GM12875 (cell line): ENCODE data around the gene OXSM.
A peak's percentile ranks its signal among the peaks of the same experiment; 100 is the strongest.

ENCODE experiments used
- H3K4me3 ChIP-seq: one replicate; pipeline ENCODE4 v1.5.1; 2011; ENCODE audit warnings: low read depth, low read length, control low read depth
- TF ChIP-seq, protein P1 (sequence below): IDR thresholded peaks from 2 replicates; pipeline ENCODE4 v1.5.1; 2011; ENCODE audit warnings: low read depth, mild to moderate bottlenecking, control low read depth, inconsistent platforms, low read length, moderate library complexity, borderline replicate concordance; ENCODE audit not compliant: insufficient read depth

OXSM gene

DNA sequence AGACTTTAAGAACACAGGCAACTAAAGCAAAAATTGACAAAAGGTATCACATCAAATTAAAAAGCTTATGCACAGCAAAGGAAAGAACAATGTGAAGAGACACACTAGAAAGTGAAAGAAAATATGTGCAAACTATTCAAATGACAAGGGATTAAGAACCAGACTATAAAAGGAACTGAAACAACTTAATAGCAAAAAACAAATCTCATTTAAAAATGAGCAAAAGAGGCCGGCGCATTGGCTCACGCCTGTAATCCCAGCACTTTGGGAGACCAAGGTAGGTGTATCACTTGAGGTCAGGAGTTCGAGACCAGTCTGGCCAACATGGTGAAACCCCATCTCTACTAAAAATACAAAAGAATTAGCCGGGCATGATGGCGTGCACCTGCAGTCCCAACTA is 21.0 kb upstream of the OXSM start:
- no peak overlapping the region for H3K4me3 ChIP-seq

DNA sequence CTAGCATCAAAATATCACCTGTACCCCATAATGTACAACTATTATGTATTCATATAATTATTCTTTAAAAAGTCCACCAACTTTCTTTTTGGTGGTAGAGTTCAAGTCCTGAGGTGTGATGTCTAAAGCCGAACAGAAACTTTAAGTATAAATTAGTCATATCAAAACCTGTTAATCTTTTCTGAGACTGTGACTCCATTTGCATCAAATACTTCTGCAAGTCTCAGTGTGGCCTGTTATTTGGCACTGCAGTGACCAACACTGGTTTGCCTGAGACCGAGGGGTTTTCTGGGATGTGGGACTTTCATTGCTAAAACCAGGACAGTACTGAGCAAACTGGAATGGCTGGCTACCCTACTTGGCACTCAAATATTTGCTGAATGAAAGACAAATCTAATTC is 14.0 kb upstream of the OXSM start:
- no peak overlapping the region for H3K4me3 ChIP-seq
- TF ChIP-seq, protein P1, sequence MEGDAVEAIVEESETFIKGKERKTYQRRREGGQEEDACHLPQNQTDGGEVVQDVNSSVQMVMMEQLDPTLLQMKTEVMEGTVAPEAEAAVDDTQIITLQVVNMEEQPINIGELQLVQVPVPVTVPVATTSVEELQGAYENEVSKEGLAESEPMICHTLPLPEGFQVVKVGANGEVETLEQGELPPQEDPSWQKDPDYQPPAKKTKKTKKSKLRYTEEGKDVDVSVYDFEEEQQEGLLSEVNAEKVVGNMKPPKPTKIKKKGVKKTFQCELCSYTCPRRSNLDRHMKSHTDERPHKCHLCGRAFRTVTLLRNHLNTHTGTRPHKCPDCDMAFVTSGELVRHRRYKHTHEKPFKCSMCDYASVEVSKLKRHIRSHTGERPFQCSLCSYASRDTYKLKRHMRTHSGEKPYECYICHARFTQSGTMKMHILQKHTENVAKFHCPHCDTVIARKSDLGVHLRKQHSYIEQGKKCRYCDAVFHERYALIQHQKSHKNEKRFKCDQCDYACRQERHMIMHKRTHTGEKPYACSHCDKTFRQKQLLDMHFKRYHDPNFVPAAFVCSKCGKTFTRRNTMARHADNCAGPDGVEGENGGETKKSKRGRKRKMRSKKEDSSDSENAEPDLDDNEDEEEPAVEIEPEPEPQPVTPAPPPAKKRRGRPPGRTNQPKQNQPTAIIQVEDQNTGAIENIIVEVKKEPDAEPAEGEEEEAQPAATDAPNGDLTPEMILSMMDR: no peak

More for the DNA sequence above, 21.0 kb upstream of the OXSM start:
- TF ChIP-seq, protein P1: no peak

DNA sequence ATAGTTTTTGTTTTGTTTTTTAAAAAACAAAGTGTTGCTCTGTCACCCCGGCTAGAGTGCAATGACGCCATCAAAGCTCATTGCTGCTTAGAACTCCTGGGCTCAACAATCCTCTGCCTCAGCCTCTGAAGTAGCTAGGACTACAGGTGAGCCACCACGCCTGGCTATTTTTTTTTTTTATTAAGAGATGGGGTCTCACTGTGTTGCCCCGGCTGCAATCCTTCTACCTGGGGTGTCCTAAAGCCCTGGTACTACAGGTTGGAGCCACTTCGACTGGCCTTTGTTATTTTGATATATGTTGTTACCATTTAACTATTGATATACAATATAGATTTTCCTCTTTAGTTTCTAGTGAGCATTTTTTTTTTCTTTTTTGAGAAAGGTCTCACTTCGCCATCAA is 9.3 kb upstream of the OXSM start:
- TF ChIP-seq, protein P1: no peak
- no peak overlapping the region for H3K4me3 ChIP-seq

DNA sequence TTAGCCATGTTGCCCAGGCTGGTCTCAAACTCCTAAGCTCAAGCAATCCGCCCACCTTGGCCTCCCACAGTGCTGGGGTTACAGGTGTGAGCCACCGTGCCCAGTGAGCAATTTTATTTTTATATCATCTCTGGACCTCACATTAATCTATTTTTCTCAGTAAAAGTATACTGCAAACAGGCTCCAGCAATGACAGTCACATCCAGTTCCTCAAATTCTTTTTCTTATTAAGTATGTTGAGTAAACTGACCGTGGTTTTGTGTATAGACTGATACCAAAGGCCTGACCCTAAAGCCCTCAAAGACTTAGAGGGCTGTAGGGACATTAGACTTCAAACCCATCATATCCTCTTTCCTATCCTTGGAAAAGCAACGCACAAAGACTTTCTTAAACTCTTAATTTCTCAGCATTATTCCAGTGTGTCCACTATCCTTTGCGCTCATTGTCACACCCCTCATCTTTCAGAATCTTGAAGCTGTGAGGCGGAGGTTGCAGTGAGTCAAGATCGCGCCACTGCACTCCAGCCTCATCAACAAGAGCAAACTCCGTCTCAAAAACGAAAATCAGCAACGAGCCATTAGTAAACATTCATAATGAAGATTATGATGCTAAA is 8.6 kb upstream of the OXSM start:
- TF ChIP-seq, protein P1: no peak
- H3K4me3 ChIP-seq: peak overlapping the region; percentile 40

- H3K4me3 ChIP-seq: peak overlapping the region; percentile 74
- TF ChIP-seq, protein P1: no peak
Measured at GRCh38 chr3:25781758-25782594, 7.9 kb upstream of the OXSM start.

GRCh38 chr3:25782636-25782937 is 7.3 kb upstream of the OXSM start:
- peak overlapping the region; percentile 74 for H3K4me3 ChIP-seq
- TF ChIP-seq, protein P1: no peak
